Gastroesophageal sphincter (tissue), 3 donors: Measurements from ENCODE around the gene NKIRAS2.

Experiments
- CTCF ChIP-seq, 4 experiments: fragments of 200-600 bp in 2 of 4; fragments of 450-650 bp in 2 of 4; sonication (generic) in 1 of 4; IDR thresholded peaks; one replicate each; pipeline ENCODE4 v1.5.1; 2017 to 2019; ENCODE audit warnings: antibody characterized with exemption in 4 of 4, mild to moderate bottlenecking in 2 of 4, moderate library complexity in 2 of 4
- EP300 ChIP-seq: sonication (generic); formaldehyde crosslinking; IDR thresholded peaks from one replicate; pipeline ENCODE4 v1.6.1; 2017; ENCODE audit warnings: antibody characterized with exemption, mild to moderate bottlenecking
- POLR2A ChIP-seq, 2 donors: fragments of 450-650 bp; IDR thresholded peaks; one replicate each; pipeline ENCODE4 v1.6.1; 2017; ENCODE audit warnings: antibody characterized with exemption in 2 of 2, mild to moderate bottlenecking in 2 of 2, moderate library complexity in 1 of 2
- POLR2AphosphoS5 ChIP-seq: sonication (generic); formaldehyde crosslinking; IDR thresholded peaks from one replicate; pipeline ENCODE4 v1.6.1; 2017; ENCODE audit warnings: antibody characterized with exemption

GRCh38 chr17:41984454-41984853, 35.4 kb upstream of the NKIRAS2 start:
- no peak for TF ChIP-seq CTCF (IDR thresholded peaks at IDR 0.05)
- TF ChIP-seq EP300 = no peak
- no peak for TF ChIP-seq POLR2A (IDR thresholded peaks at IDR 0.05)
- no peak for TF ChIP-seq POLR2AphosphoS5
